Endothelial cell of umbilical vein (primary cell): Measurements from ENCODE around the gene CDIPT. TPM values are rescaled to one million over a fixed set of nuclear protein-coding genes. Genes with fewer than 3 reads are reported as not detected.

Experiments
- BruUV-seq: library from RNA; stranded (reverse); fragments of 400-500 nt; replicated peaks from 2 replicates; lab custom pipeline; 2021; lab: Mats Ljungman, UMichigan
- CTCF ChIA-PET: fragments of 300-600, 350-600 bp; sonication (Branson Sonifier 250); formaldehyde crosslinking; loops from one replicate; lab custom pipeline; 2021; ENCODE audit warnings: antibody characterized with exemption, inconsistent platforms; lab: Charles Lee
- POLR2A ChIA-PET: fragments of 300-600, 350-600 bp; sonication (Branson Sonifier 250); formaldehyde crosslinking; loops from one replicate; lab custom pipeline; 2021; ENCODE audit warnings: antibody characterized with exemption, inconsistent platforms; lab: Charles Lee
- DNase-seq: peaks from one replicate; pipeline ENCODE4 v3.0.0-alpha.2; 2011; ENCODE audit warnings: low read depth, low spot score
- FAIRE-seq: peaks from 2 replicates; lab custom pipeline; 2011; peaks lifted over from hg19 to GRCh38; lab: Jason Lieb, UNC
- H2AFZ ChIP-seq: 2 replicates; pipeline ENCODE4 v1.6.0; 2012; ENCODE audit warnings: low read depth, low read length, control low read depth, inconsistent platforms
- H3K27ac ChIP-seq: 2 replicates; pipeline ENCODE4 v1.5.1; 2011; ENCODE audit warnings: low read depth, mild to moderate bottlenecking, control low read depth, low read length, moderate library complexity; ENCODE audit not compliant: insufficient read depth
- H3K27me3 ChIP-seq, 2 experiments: 2 replicates each; pipeline versions ENCODE4 v1.6.0 to v1.6.1; 2011; ENCODE audit warnings: low read length in 2 of 2, mixed read lengths in 1 of 2; ENCODE audit not compliant: control insufficient read depth in 2 of 2, insufficient read depth in 2 of 2
- H3K36me3 ChIP-seq, 2 experiments: 2 replicates in 1 of 2; 3 replicates in 1 of 2; pipeline ENCODE4 v1.5.1; 2011; ENCODE audit warnings: low read length in 2 of 2, mild to moderate bottlenecking in 1 of 2, moderate library complexity in 1 of 2; ENCODE audit not compliant: control insufficient read depth in 2 of 2, insufficient read depth in 2 of 2; ENCODE audit errors: extremely low read depth in 1 of 2
- H3K4me1 ChIP-seq: 3 replicates; pipeline ENCODE4 v1.5.1; 2011; ENCODE audit warnings: mild to moderate bottlenecking, low read length; ENCODE audit not compliant: control insufficient read depth, insufficient read depth; ENCODE audit errors: extremely low read depth
- H3K4me2 ChIP-seq: 2 replicates; pipeline ENCODE4 v1.6.1; 2011; ENCODE audit warnings: low read length, control low read depth, mixed read lengths; ENCODE audit not compliant: insufficient read depth
- H3K4me3 ChIP-seq, 3 experiments: fragments of 200-600 bp in 1 of 3; sonication (generic), shearing (Covaris generic) in 1 of 3; replicated peaks in 1 of 3; 2 replicates each; pipeline ENCODE4 v1.5.1; 2011 to 2016; ENCODE audit warnings: control low read depth in 3 of 3, low read length in 3 of 3, mild to moderate bottlenecking in 2 of 3, inconsistent platforms in 1 of 3, low read depth in 1 of 3, moderate library complexity in 1 of 3; ENCODE audit not compliant: insufficient read depth in 1 of 3
- H3K79me2 ChIP-seq: 2 replicates; pipeline ENCODE4 v1.6.0; 2012; ENCODE audit warnings: low read length, inconsistent platforms; ENCODE audit not compliant: control insufficient read depth, insufficient read depth
- H3K9ac ChIP-seq: replicated peaks from 2 replicates; pipeline ENCODE3; 2011; ENCODE audit warnings: low read length, control low read depth; ENCODE audit not compliant: insufficient read depth; ENCODE audit errors: extremely low read depth
- H3K9me1 ChIP-seq: replicated peaks from 3 replicates; pipeline ENCODE4 v1.6.0; 2011; ENCODE audit warnings: mild to moderate bottlenecking, low read length; ENCODE audit not compliant: control insufficient read depth, insufficient read depth; ENCODE audit errors: extremely low read depth
- H3K9me3 ChIP-seq: replicated peaks from 2 replicates; pipeline ENCODE4 v1.5.1; 2012; ENCODE audit warnings: low read length, inconsistent platforms; ENCODE audit not compliant: control insufficient read depth, insufficient read depth
- H4K20me1 ChIP-seq: replicated peaks from 2 replicates; pipeline ENCODE3; 2011; ENCODE audit warnings: mild to moderate bottlenecking, low read length; ENCODE audit not compliant: control insufficient read depth, insufficient read depth; ENCODE audit errors: extremely low read depth
- EZH2 ChIP-seq: IDR thresholded peaks from 2 replicates; pipeline ENCODE4 v1.6.1; 2012; ENCODE audit warnings: borderline replicate concordance, low read depth, mild to moderate bottlenecking, moderate library complexity, low read length, inconsistent platforms; ENCODE audit not compliant: severe bottlenecking
- FOS ChIP-seq: IDR thresholded peaks from 2 replicates; pipeline ENCODE4 v1.6.1; 2011; ENCODE audit warnings: mild to moderate bottlenecking, low read length, moderate library complexity, borderline replicate concordance; ENCODE audit not compliant: insufficient read depth
- GATA2 ChIP-seq: IDR thresholded peaks from 2 replicates; pipeline ENCODE4 v1.7.0; 2011; ENCODE audit warnings: low read depth, mild to moderate bottlenecking, moderate library complexity, mixed read lengths, low read length; ENCODE audit not compliant: insufficient read length, insufficient read depth
- JUN ChIP-seq: IDR thresholded peaks from 2 replicates; pipeline ENCODE4 v1.6.1; 2011; ENCODE audit warnings: borderline replicate concordance, low read depth; ENCODE audit not compliant: insufficient read length, insufficient read depth
- MAX ChIP-seq: IDR thresholded peaks from 2 replicates; pipeline ENCODE4 v1.6.1; 2011; ENCODE audit not compliant: insufficient read depth, insufficient read length
- MYC ChIP-seq: IDR thresholded peaks from one replicate; pipeline ENCODE4 v1.6.1; 2011; ENCODE audit warnings: mild to moderate bottlenecking, low read depth, low read length
- POLR2A ChIP-seq: IDR thresholded peaks from 2 replicates; pipeline ENCODE4 v1.6.1; 2012; ENCODE audit warnings: low read depth, mild to moderate bottlenecking, control low read depth, low read length
- POLR2AphosphoS5 ChIP-seq: IDR thresholded peaks from 2 replicates; pipeline ENCODE4 v1.6.1; 2012; ENCODE audit warnings: low read depth, mild to moderate bottlenecking, control low read depth, low read length, moderate library complexity; ENCODE audit not compliant: insufficient read depth
- dilution Hi-C: fragments of 300-500 bp; cut with MboI; formaldehyde crosslinking; loops from one replicate; pipeline ENCODE4 v1.15.0; 2019; ENCODE audit warnings: low sequenced_read_pairs; ENCODE audit not compliant: extremely low pct_ligation_motif_present
- intact Hi-C: fragments of 100-400 bp; cut with micrococcal nuclease; formaldehyde crosslinking; loops from one replicate; pipeline ENCODE4 v1.10.0; 2022
- polyA plus RNA-seq, 4 experiments: library from polyadenylated mRNA; depleted of rRNA in 3 of 4; stranded (reverse) in 3 of 4; unstranded in 1 of 4; fragments of >200 nt; gene quantifications; 2 replicates each; pipeline versions ENCODE4 v1.2.1 to v1.2.3, GENCODE V29; 2011 to 2012; ENCODE audit warnings: missing spikeins in 1 of 4
- total RNA-seq: library from RNA; stranded (reverse); gene quantifications from 2 replicates; pipeline ENCODE4 v1.2.3, GENCODE V29; 2021
- TF ChIP-seq, protein P1 (sequence below), 2 donors: IDR thresholded peaks; 1 replicate in 1 of 2; 2 replicates in 1 of 2; pipeline ENCODE4 v1.5.1; 2011; ENCODE audit warnings: low read length in 2 of 2, mild to moderate bottlenecking in 2 of 2, moderate library complexity in 2 of 2, control low read depth in 1 of 2, inconsistent platforms in 1 of 2, low read depth in 1 of 2; ENCODE audit not compliant: insufficient read depth in 1 of 2; ENCODE audit errors: extremely low read depth in 1 of 2

The CDIPT gene
- total and polyA plus RNA-seq, 2 donors (not counting 3 experiments of a cell fraction or from before 2014, with no cell fraction given), result 68.7 to 161 TPM

GRCh38 chr16:29841631-29842030 lies 21.4 kb downstream of the CDIPT start:
- ChIA-PET CTCF (interaction anchor here (0.7 to 1.7 kb wide), 3 partner anchors 25 to 112 kb away, joined by 3 to 5 read pairs (median 4); no protein-coding TSS in a partner anchor), POLR2A (no interaction called here)
- Histone ChIP-seq H3K9me3 (no peaks in the 10 kb centered on the region), H2AFZ (no peak overlapping the region), H3K9ac (no peak overlapping the region), H3K4me2 (no peak overlapping the region), H3K27me3 (no peaks in the 10 kb centered on the region), H4K20me1 (no peaks in the 10 kb centered on the region), H3K4me3 (no peak overlapping the region), H3K9me1 (no peaks in the 10 kb centered on the region), H3K4me1 (no peaks in the 10 kb centered on the region), H3K27ac (no peak overlapping the region), H3K79me2 (no peaks in the 10 kb centered on the region), H3K36me3 (peaks cover 0 to 17% of the 10 kb centered on the region in 2 experiments)
- TSS peak; percentile 20 for BruUV-seq
- dilution Hi-C loops, result no loop called here
- intact Hi-C loops, result no loop called here
- DNase-seq (no peak), FAIRE-seq (no peak)
- TF ChIP-seq JUN, result no peak
- TF ChIP-seq GATA2, result no peak
- TF ChIP-seq, protein P1, sequence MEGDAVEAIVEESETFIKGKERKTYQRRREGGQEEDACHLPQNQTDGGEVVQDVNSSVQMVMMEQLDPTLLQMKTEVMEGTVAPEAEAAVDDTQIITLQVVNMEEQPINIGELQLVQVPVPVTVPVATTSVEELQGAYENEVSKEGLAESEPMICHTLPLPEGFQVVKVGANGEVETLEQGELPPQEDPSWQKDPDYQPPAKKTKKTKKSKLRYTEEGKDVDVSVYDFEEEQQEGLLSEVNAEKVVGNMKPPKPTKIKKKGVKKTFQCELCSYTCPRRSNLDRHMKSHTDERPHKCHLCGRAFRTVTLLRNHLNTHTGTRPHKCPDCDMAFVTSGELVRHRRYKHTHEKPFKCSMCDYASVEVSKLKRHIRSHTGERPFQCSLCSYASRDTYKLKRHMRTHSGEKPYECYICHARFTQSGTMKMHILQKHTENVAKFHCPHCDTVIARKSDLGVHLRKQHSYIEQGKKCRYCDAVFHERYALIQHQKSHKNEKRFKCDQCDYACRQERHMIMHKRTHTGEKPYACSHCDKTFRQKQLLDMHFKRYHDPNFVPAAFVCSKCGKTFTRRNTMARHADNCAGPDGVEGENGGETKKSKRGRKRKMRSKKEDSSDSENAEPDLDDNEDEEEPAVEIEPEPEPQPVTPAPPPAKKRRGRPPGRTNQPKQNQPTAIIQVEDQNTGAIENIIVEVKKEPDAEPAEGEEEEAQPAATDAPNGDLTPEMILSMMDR (IDR thresholded peaks at IDR 0.05; ENCODE audit: extremely low read depth in 1 of 2, insufficient read depth in 1 of 2, low read depth in 1 of 2, low read length in 2 of 2), result no peak
- TF ChIP-seq MAX, result no peak
- no peak for TF ChIP-seq POLR2A
- TF ChIP-seq EZH2, result no peak
- TF ChIP-seq POLR2AphosphoS5, result no peak
- no peak for TF ChIP-seq MYC
- TF ChIP-seq FOS, result no peak
